Right lung (tissue), 5 donors: ENCODE results near the gene VTI1A. TPM values are rescaled to one million over a fixed set of nuclear protein-coding genes. Genes with fewer than 3 reads are reported as not detected.
"Not testable (repeated sequence)": the region's sequence is repeated elsewhere in the genome, so short reads cannot be mapped to it uniquely, and the experiment has no call there.

Source experiments
- DNase-seq, 2 donors: peaks; one replicate each; pipeline ENCODE4 v3.0.0-alpha.2; 2013
- polyA plus RNA-seq, 5 donors: library from polyadenylated mRNA; unstranded; fragments of 120-200 nt; gene quantifications; one replicate each; pipeline versions ENCODE4 v1.2.1 to v1.2.3, GENCODE V29; 2013; ENCODE audit warnings: inconsistent platforms in 1 of 5, low replicate concordance in 1 of 5; ENCODE audit not compliant: insufficient read length in 5 of 5, insufficient read depth in 1 of 5

VTI1A gene
- polyA plus RNA-seq, 5 donors = 13.9 to 19.3 (median 15.6) TPM

GRCh38 chr10:112858986-112859651 lies 412.1 kb downstream of the VTI1A start:
- DNase-seq = no peak

- no peak for DNase-seq
Observed at GRCh38 chr10:112859793-112860192, 412.8 kb downstream of the VTI1A start.

DNA sequence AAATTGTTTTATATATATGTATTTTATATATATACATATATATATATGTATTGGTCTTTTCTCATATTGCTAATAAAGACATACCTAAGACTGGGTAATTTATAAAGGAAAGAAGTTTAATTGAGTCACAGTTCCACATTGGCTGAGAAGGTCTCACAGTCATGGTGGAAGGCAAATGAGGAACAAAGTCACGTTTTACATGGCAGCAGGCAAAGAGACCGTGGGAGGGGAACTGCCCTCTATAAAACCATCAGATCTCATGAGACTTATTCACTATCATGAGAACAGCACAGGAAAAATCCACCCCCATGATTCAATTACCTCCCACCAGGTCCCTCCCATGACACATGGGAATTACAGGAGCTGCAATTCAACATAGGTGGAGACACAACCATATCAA lies 416.4 kb downstream of the VTI1A start:
- not testable (repeated sequence) for DNase-seq

Other genes with a start within 250 kb of the VTI1A start
- not detected for gene TECTB, start 163.8 kb upstream of the VTI1A start, polyA plus RNA-seq
- gene ACSL5, start 73.1 kb upstream of the VTI1A start, polyA plus RNA-seq = 10 to 100 TPM; 13.1 to 14.6 (median 13.9) TPM
- 10 to 100 TPM; 49.4 to 82.7 (median 67.4) TPM for gene ZDHHC6, start 301 bp upstream of the VTI1A start, polyA plus RNA-seq